Gastroesophageal sphincter (tissue), 4 donors: Measurements from ENCODE around the gene WDR44. TPM values are rescaled to one million over a fixed set of nuclear protein-coding genes. Genes with fewer than 3 reads are reported as not detected.

Experiments
- ATAC-seq: fragments of 150-250 bp; one replicate; pipeline ENCODE4 v1.9.1; 2016; ENCODE audit warnings: mild to moderate bottlenecking, moderate library complexity
- H3K27ac ChIP-seq, 4 donors: fragments of 200-600 bp; sonication (generic) in 3 of 4; 1 replicate in 3 of 4; 2 replicates in 1 of 4; pipeline ENCODE4 v1.5.1; 2016 to 2019
- H3K27me3 ChIP-seq: fragments of 200-600 bp; sonication (generic); one replicate; pipeline ENCODE4 v1.5.1; 2019
- H3K36me3 ChIP-seq, 2 donors: fragments of 200-600 bp; sonication (generic); one replicate each; pipeline ENCODE4 v1.5.1; 2019; ENCODE audit warnings: control low read depth in 1 of 2
- H3K4me1 ChIP-seq, 3 donors: fragments of 200-600 bp; sonication (generic); 1 replicate in 2 of 3; 2 replicates in 1 of 3; pipeline ENCODE4 v1.5.1; 2016 to 2019; ENCODE audit warnings: control low read depth in 2 of 3
- H3K4me3 ChIP-seq, 2 donors: fragments of 200-600 bp; sonication (generic); one replicate each; pipeline ENCODE4 v1.5.1; 2019; ENCODE audit warnings: mild to moderate bottlenecking in 1 of 2, moderate library complexity in 1 of 2
- H3K9me3 ChIP-seq, 3 donors: fragments of 200-600 bp; sonication (generic); one replicate each; pipeline ENCODE4 v1.5.1; 2017 to 2019; ENCODE audit warnings: control low read depth in 2 of 3
- EP300 ChIP-seq: sonication (generic); formaldehyde crosslinking; IDR thresholded peaks from one replicate; pipeline ENCODE4 v1.6.1; 2017; ENCODE audit warnings: antibody characterized with exemption, mild to moderate bottlenecking
- POLR2A ChIP-seq, 2 donors: fragments of 450-650 bp; IDR thresholded peaks; one replicate each; pipeline ENCODE4 v1.6.1; 2017; ENCODE audit warnings: antibody characterized with exemption in 2 of 2, mild to moderate bottlenecking in 2 of 2, moderate library complexity in 1 of 2
- POLR2AphosphoS5 ChIP-seq: sonication (generic); formaldehyde crosslinking; IDR thresholded peaks from one replicate; pipeline ENCODE4 v1.6.1; 2017; ENCODE audit warnings: antibody characterized with exemption
- WGBS, 2 donors: methylation state at CpG; one replicate each; pipeline ENCODE4 v1.1.5; 2018; ENCODE audit warnings: low coverage in 1 of 2; 5-methylcytosine and 5-hydroxymethylcytosine counted together
- total RNA-seq, 4 donors: library from RNA; depleted of rRNA; stranded (reverse); fragments of >200 nt; gene quantifications; one replicate each; pipeline ENCODE4 v1.1.0, GENCODE V29; 2016
- TF ChIP-seq, protein P1 (sequence below), 4 experiments: fragments of 200-600 bp in 2 of 4; fragments of 450-650 bp in 2 of 4; sonication (generic) in 1 of 4; IDR thresholded peaks; one replicate each; pipeline ENCODE4 v1.5.1; 2017 to 2019; ENCODE audit warnings: antibody characterized with exemption in 4 of 4, mild to moderate bottlenecking in 2 of 4, moderate library complexity in 2 of 4

Gene WDR44
- total RNA-seq, 4 donors from 2014 or later: 26.4 to 35.3 (median 33.3) TPM

DNA sequence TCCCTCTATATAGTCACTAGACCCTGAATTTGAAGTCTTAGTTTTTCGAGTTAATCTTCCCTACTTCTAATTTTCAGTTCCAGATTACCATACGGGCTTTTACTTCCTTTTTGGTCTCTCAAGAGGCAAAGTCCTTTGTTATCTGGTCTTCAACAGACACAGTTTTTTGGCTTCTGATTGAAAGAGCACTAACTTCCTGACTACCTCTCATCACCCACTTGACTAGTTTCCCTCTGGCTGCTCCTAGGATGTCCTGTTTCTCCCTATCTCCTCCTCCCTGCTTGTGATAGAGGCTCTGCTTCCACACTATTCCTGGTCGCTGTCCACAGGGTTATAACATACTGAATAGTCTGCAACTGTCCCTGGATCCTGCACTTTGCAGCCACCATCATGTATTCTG, 16.7 kb upstream of the WDR44 start:
- Histone ChIP-seq H3K9me3 (no peaks in the 10 kb centered on the region), H3K27ac (no peak overlapping the region), H3K27me3 (no peaks in the 10 kb centered on the region), H3K4me3 (no peak overlapping the region), H3K36me3 (no peaks in the 10 kb centered on the region), H3K4me1 (no peaks in the 10 kb centered on the region)
- WGBS, 2 donors: 51 to 60% methylated on average over 2 to 3 of the region's 3 CpGs
- ATAC-seq: no peak
- TF ChIP-seq, protein P1, sequence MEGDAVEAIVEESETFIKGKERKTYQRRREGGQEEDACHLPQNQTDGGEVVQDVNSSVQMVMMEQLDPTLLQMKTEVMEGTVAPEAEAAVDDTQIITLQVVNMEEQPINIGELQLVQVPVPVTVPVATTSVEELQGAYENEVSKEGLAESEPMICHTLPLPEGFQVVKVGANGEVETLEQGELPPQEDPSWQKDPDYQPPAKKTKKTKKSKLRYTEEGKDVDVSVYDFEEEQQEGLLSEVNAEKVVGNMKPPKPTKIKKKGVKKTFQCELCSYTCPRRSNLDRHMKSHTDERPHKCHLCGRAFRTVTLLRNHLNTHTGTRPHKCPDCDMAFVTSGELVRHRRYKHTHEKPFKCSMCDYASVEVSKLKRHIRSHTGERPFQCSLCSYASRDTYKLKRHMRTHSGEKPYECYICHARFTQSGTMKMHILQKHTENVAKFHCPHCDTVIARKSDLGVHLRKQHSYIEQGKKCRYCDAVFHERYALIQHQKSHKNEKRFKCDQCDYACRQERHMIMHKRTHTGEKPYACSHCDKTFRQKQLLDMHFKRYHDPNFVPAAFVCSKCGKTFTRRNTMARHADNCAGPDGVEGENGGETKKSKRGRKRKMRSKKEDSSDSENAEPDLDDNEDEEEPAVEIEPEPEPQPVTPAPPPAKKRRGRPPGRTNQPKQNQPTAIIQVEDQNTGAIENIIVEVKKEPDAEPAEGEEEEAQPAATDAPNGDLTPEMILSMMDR (IDR thresholded peaks at IDR 0.05): no peak
- TF ChIP-seq POLR2A (IDR thresholded peaks at IDR 0.05): no peak
- no peak for TF ChIP-seq EP300
- TF ChIP-seq POLR2AphosphoS5: no peak

GRCh38 chrX:118337687-118338086, 8.2 kb upstream of the WDR44 start:
- TF ChIP-seq EP300 (no peak), POLR2A (IDR thresholded peaks at IDR 0.05) (no peak), POLR2AphosphoS5 (no peak)
- TF ChIP-seq, protein P1 (IDR thresholded peaks at IDR 0.05): no peak
- no peaks in the 10 kb centered on the region for H3K9me3 ChIP-seq

DNA sequence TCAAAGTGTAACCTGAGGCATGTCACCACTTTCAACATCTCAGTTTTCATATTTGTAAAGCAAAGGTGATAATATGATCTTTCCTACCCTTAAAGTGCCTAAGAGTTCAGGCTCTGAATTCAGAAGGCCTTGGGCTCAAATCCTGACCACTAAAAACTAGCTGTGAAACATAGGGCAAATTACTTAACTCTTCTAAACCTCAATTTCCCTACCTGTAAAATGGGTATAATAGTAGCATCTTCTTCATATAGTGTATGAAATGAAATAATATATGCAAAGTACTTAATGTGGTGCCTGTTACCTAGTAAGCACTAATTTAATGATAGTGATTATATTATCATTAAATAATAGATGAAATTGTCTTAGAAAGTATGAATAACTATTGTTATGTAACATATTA, 7.0 kb upstream of the WDR44 start:
- no peak overlapping the region for H3K27ac ChIP-seq
- H3K36me3 ChIP-seq: no peaks in the 10 kb centered on the region
- H3K4me1 ChIP-seq: no peaks in the 10 kb centered on the region
- H3K9me3 ChIP-seq: no peaks in the 10 kb centered on the region
- TF ChIP-seq POLR2AphosphoS5 (no peak), EP300 (no peak), POLR2A (IDR thresholded peaks at IDR 0.05) (no peak)
- TF ChIP-seq, protein P1 (IDR thresholded peaks at IDR 0.05): no peak
- no peak overlapping the region for H3K4me3 ChIP-seq
- ATAC-seq: no peak
- no peaks in the 10 kb centered on the region for H3K27me3 ChIP-seq

More at GRCh38 chrX:118337687-118338086, 8.2 kb upstream of the WDR44 start:
- 20 to 67% methylated on average over 1 of the region's 2 CpGs for WGBS, 2 donors
- Histone ChIP-seq H3K4me1 (no peaks in the 10 kb centered on the region), H3K27me3 (no peaks in the 10 kb centered on the region), H3K27ac (no peak overlapping the region), H3K4me3 (no peak overlapping the region), H3K36me3 (no peaks in the 10 kb centered on the region)
- ATAC-seq: no peak

DNA sequence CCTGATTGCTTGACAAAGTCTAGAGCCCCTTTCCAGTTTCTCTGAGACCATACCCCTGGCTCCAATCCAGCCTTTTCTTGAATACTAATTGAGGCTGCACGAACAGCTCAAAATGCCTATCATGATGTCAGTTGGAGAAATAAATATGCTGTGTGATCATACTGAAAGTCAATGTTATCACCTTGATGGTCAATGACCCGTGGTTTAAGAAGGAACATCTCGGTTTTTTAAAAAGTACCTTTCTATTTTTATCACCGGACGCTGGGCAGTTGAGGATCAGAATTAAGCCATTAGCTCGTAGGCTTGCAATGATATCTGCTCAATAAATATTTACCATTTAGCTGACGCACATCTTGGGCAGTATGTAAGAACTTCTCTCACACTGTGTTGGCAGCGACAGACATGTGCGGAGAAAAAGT, 852 bp upstream of the WDR44 start:
- H3K4me3 ChIP-seq: peak overlapping the region; percentile 48 to 72

More for the DNA sequence above, 852 bp upstream of the WDR44 start:
- Histone ChIP-seq H3K36me3 (no peaks in the 10 kb centered on the region), H3K27ac (peak overlapping the region; percentile 87 to 96 (median 93)), H3K4me1 (peaks cover 0 to 31% (median 0%) of the 10 kb centered on the region in 3 donors), H3K9me3 (no peaks in the 10 kb centered on the region), H3K27me3 (no peaks in the 10 kb centered on the region)
- no peak for ATAC-seq
- TF ChIP-seq POLR2A (IDR thresholded peaks at IDR 0.05): no peak
- TF ChIP-seq EP300: no peak
- TF ChIP-seq, protein P1 (IDR thresholded peaks at IDR 0.05): no peak
- WGBS, 2 donors: 7 to 54% methylated on average over 9 of the region's 9 CpGs
